IMR-90 (cell line): ENCODE measurements around the gene KCNQ2. TPM values are rescaled to one million over a fixed set of nuclear protein-coding genes. Genes with fewer than 3 reads are reported as not detected.

Experiments used
- BHLHE40 ChIP-seq: fragments of 150-350 bp; IDR thresholded peaks from 2 replicates; pipeline ENCODE4 v1.6.1; 2016; ENCODE audit warnings: mild to moderate bottlenecking, low read depth, low read length
- CHD1 ChIP-seq: IDR thresholded peaks from 2 replicates; pipeline ENCODE4 v1.6.1; 2012; ENCODE audit warnings: low read depth, low read length, improper control_type of control experiment
- MAFK ChIP-seq: IDR thresholded peaks from 2 replicates; pipeline ENCODE4 v1.6.1; 2012; ENCODE audit warnings: low read depth, low read length, improper control_type of control experiment
- RCOR1 ChIP-seq: IDR thresholded peaks from 2 replicates; pipeline ENCODE4 v1.6.1; 2012; ENCODE audit warnings: mild to moderate bottlenecking, low read length, improper control_type of control experiment; ENCODE audit not compliant: insufficient replicate concordance
- RFX5 ChIP-seq: IDR thresholded peaks from 2 replicates; pipeline ENCODE4 v1.8.0; 2012; ENCODE audit warnings: low read depth, mild to moderate bottlenecking, low read length, moderate library complexity
- polyA plus RNA-seq, 3 experiments: library from polyadenylated mRNA; depleted of rRNA; stranded (reverse); fragments of >200 nt; gene quantifications; 2 replicates each; pipeline ENCODE4 v1.2.3, GENCODE V29; 2012; ENCODE audit warnings: low replicate concordance in 1 of 3
- total RNA-seq: library from RNA; depleted of rRNA; stranded (reverse); fragments of >200 nt; gene quantifications from 2 replicates; pipeline ENCODE4 v1.2.3, GENCODE V29; 2012
- TF ChIP-seq, protein P1 (sequence below): fragments of 150-350 bp; IDR thresholded peaks from 2 replicates; pipeline ENCODE4 v1.6.1; 2016; ENCODE audit warnings: low read depth, mild to moderate bottlenecking, low read length, moderate library complexity, borderline replicate concordance

Gene KCNQ2
- total and polyA plus RNA-seq, 2 of the 4 experiments (the other 2 are of a cell fraction): 0.02 TPM; not detected in 1

- TF ChIP-seq, protein P1, sequence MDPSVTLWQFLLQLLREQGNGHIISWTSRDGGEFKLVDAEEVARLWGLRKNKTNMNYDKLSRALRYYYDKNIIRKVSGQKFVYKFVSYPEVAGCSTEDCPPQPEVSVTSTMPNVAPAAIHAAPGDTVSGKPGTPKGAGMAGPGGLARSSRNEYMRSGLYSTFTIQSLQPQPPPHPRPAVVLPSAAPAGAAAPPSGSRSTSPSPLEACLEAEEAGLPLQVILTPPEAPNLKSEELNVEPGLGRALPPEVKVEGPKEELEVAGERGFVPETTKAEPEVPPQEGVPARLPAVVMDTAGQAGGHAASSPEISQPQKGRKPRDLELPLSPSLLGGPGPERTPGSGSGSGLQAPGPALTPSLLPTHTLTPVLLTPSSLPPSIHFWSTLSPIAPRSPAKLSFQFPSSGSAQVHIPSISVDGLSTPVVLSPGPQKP: no peak
- TF ChIP-seq BHLHE40: no peak
- no peak for TF ChIP-seq MAFK
- no peak for TF ChIP-seq RFX5
- TF ChIP-seq RCOR1: no peak
- TF ChIP-seq CHD1: no peak
Measured at GRCh38 chr20:63433756-63434531, 38.5 kb downstream of the KCNQ2 start (continued).
